Ectodermal cell (in vitro differentiated cells): Measurements from ENCODE around the gene SLC6A16.
"Not testable (repeated sequence)": the region's sequence is repeated elsewhere in the genome, so short reads cannot be mapped to it uniquely, and the experiment has no call there.

ENCODE experiments used
- H3K27ac ChIP-seq: 2 replicates; pipeline ENCODE4 v1.7.0; 2013; ENCODE audit warnings: mild to moderate bottlenecking, low read depth, low read length; ENCODE audit not compliant: insufficient read depth, poor library complexity, severe bottlenecking
- H3K27me3 ChIP-seq: 2 replicates; pipeline ENCODE4 v1.7.0; 2013; ENCODE audit warnings: mild to moderate bottlenecking, low read length; ENCODE audit not compliant: insufficient read depth, control insufficient read depth, poor library complexity, severe bottlenecking
- H3K36me3 ChIP-seq: one replicate; pipeline ENCODE4 v1.7.0; 2013; ENCODE audit warnings: low read length; ENCODE audit not compliant: control insufficient read depth, insufficient read depth
- H3K4me1 ChIP-seq: one replicate; pipeline ENCODE4 v1.7.0; 2013; ENCODE audit warnings: low read length; ENCODE audit not compliant: control insufficient read depth, insufficient read depth
- H3K4me3 ChIP-seq: 2 replicates; pipeline ENCODE4 v1.7.0; 2013; ENCODE audit warnings: low read depth, low read length, control low read depth; ENCODE audit not compliant: insufficient read depth
- H3K9me3 ChIP-seq: 2 replicates; pipeline ENCODE4 v1.7.0; 2013; ENCODE audit warnings: mild to moderate bottlenecking, low read length, moderate library complexity; ENCODE audit not compliant: control insufficient read depth
- WGBS, 2 experiments: methylation state at CpG; one replicate each; pipeline ENCODE4 v1.1.7; 2013; ENCODE audit warnings: missing lambda C conversion rate in 2 of 2; 5-methylcytosine and 5-hydroxymethylcytosine counted together

The SLC6A16 gene

DNA sequence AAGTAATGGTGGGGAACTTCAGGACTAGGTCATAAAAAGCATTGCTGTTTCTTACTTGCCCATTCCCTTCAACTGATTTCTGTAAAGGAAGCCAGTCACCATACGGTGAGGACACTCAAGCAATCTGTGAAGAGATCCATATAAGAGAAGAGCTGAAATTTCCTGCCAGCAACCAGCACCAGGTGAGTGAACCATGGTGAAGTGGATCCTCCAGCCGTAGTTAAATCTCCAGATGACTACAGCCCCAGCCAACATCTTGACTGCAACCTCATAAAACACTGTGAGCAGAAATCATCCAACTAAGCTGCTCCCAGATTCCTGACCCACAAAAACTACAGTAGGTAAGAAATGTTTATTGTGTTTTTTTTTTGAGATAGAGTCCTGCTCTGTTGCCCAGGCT, 3.8 kb upstream of the SLC6A16 start:
- H3K27ac ChIP-seq: no peak overlapping the region
- no peaks in the 10 kb centered on the region for H3K27me3 ChIP-seq
- H3K4me1 ChIP-seq: no peaks in the 10 kb centered on the region
- no peaks in the 10 kb centered on the region for H3K9me3 ChIP-seq
- 92 to 96% methylated on average over 2 of the region's 2 CpGs for WGBS, 2 experiments
- peaks cover 9% of the 10 kb centered on the region for H3K36me3 ChIP-seq
- no peak overlapping the region for H3K4me3 ChIP-seq

DNA sequence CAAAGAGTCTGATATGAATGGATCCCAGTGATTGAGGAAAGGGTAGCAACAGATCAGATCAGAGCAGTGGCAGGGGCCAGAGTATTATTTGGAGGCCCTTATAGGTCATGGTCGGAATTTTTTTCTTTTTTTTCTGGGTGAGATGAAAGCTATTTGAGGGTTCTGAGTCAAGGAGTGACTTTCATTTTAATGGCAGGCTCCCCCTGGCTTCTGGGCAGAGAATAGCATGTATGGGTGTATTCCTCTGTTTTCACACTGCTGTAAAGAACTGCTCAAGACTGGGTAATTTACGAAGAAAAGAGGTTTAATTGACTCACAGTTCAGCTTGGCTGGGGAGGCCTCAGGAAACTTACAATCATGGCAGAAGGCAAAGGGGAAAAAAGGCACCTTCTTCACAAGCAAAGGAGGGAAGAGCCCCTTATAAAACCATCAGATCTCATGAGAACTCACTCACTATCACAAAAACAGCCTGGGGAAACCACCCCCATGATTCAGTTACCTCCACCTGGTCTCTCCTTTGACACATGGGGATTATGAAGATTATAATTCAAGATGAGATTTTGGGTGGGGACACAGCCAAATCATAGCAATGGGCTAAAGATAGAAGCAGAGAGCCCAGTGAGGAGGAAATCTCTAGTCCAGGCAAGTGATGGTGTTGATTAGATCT, 3.0 kb upstream of the SLC6A16 start:
- 67 to 70% methylated on average over 2 of the region's 2 CpGs for whole genome bisulfite sequencing, 2 experiments
- H3K9me3 ChIP-seq: no peaks in the 10 kb centered on the region
- H3K27ac ChIP-seq: no peak overlapping the region
- H3K36me3 ChIP-seq: peaks cover 9% of the 10 kb centered on the region
- H3K27me3 ChIP-seq: no peaks in the 10 kb centered on the region
- no peak overlapping the region for H3K4me3 ChIP-seq
- no peaks in the 10 kb centered on the region for H3K4me1 ChIP-seq

DNA sequence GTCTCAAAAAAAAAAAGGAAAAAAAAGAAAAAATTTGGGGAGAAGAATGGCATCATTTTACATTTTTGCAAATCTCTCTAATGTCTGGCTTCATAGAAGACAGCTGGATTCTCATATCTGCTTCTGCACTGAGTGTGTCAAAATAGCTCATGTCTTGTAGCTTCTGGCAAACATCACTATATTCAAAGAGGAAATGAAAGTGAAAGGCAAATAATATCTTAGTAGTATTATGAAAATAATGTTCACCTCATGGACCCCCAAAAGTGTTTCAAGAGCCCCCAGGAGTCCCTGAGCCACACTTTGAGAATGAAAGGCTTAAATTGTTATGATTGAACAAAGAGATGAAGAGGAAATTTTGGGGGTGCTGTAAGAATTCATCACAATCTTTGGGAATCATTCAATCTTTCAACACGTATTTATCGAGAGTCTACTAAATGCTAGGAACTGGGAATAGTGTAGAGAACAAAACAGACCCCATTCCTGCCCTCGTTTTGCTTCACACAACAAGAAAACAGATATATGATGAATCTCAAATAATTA, 1.2 kb upstream of the SLC6A16 start:
- H3K27me3 ChIP-seq: no peaks in the 10 kb centered on the region
- H3K36me3 ChIP-seq: peaks cover 12% of the 10 kb centered on the region
- no peak overlapping the region for H3K4me3 ChIP-seq
- 98 to 100% methylated on average over 2 to 3 of the region's 3 CpGs for WGBS, 2 experiments
- no peaks in the 10 kb centered on the region for H3K4me1 ChIP-seq
- no peak overlapping the region for H3K27ac ChIP-seq
- no peaks in the 10 kb centered on the region for H3K9me3 ChIP-seq

DNA sequence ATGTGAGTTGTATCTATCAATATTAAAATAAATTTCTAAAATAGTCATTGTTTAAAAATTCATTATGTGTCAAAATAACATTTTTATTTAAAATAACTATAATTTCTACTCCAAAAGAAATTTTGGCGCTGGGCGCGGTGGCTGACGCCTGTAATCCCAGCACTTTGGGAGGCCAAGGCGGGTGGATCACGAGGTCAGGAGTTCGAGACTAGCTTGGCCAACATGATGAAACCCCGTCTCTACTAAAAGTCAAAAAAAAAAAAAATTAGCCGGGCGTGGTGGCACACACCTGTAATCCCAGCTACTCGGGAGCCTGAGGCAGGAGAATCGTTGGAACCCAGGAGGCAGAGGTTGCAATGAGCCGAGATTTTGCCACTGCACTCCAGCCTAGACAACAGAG, 765 bp upstream of the SLC6A16 start:
- H3K4me3 ChIP-seq, H3K27me3 ChIP-seq, H3K36me3 ChIP-seq, H3K27ac ChIP-seq, H3K4me1 ChIP-seq, H3K9me3 ChIP-seq: not testable (repeated sequence)
- 94 to 96% methylated on average over 13 of the region's 13 CpGs for WGBS, 2 experiments

DNA sequence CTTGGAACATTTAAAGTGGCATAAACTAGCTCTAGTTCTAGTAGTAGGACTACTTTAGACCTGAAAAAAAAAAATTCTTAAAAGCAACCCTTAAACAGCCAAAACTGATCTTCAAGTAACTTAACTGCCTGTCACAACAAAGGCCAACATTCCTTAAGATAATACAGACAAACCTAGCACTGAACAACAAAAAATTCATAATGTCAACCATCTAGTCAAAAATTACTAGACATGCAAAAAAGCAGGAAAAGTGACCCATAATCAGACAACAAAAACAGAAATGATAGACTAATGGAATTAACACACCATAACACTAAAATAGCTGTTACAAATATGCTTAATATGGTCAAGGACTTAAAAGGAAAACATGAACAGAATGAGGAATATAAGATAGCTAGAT, 6.7 kb downstream of the SLC6A16 start:
- H3K27ac ChIP-seq: no peak overlapping the region
- no peaks in the 10 kb centered on the region for H3K9me3 ChIP-seq

DNA sequence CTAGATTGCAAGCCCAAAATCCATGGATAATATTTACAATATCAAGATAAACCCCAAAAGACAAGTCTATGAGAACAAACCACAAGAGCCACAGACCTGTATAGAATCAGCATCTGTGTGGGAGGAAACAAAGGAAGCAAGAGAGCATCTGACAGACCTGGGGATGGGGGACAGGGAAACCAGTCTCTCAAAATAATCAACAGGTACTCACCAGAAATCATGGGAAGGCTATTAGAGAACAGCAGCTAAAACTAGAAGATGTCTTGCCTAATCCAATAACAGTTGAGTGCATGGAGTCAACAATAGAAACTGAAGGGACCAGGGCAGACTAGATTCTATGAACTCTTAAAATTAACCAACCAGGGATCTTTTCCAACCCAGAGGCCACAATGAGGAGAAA, 8.7 kb downstream of the SLC6A16 start:
- Histone ChIP-seq H3K36me3 (peaks cover 8% of the 10 kb centered on the region), H3K27ac (no peak overlapping the region), H3K4me3 (no peak overlapping the region)

More for the DNA sequence above, 6.7 kb downstream of the SLC6A16 start:
- peaks cover 11% of the 10 kb centered on the region for H3K36me3 ChIP-seq
- no peaks in the 10 kb centered on the region for H3K4me1 ChIP-seq
- no peak overlapping the region for H3K4me3 ChIP-seq
- no peaks in the 10 kb centered on the region for H3K27me3 ChIP-seq

DNA sequence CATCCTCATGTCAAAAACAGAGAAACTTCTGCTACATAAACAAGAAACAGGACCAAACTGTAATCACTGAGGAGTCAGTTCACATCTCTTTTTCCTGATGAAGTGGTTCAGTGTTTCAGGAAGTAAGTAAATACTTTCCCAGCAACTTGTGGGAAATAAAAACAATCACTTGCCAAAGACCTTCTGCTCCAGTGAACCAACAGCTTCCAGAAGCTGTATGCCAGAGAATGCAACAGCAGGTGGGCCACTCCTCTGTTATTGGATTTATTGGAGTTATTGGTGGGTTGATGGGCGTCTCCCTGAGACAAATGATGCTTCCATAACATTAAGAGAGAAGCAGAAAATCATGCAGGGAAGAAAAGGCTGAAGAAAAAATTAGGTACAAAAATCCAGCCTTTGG, 9.9 kb downstream of the SLC6A16 start:
- 72 to 83% methylated on average over 1 of the region's 1 CpG for WGBS, 2 experiments
- no peak overlapping the region for H3K27ac ChIP-seq

More for the DNA sequence above, 8.7 kb downstream of the SLC6A16 start:
- no peaks in the 10 kb centered on the region for H3K9me3 ChIP-seq
- H3K4me1 ChIP-seq: no peaks in the 10 kb centered on the region
- no peaks in the 10 kb centered on the region for H3K27me3 ChIP-seq

DNA sequence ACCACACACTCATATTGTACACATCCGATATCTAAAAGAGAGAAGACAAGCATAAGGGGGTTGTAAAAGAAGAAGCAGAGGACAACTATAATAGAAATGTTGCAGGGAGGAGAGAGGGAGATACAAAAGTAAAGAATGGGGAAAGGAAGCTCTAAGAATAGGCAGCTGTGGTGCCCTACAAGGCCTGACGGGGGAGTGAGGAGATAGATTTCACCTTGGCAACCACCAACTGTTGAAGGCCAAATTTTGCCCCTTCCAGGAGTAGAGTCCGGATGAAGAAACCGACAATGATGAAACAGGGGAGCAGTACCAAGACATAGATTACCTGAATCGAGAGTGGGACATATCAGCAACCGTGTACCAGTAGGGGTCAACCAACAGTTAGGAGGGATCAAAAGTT, 15.9 kb downstream of the SLC6A16 start:
- Histone ChIP-seq H3K4me3 (no peak overlapping the region), H3K27me3 (no peaks in the 10 kb centered on the region), H3K36me3 (peaks cover 8% of the 10 kb centered on the region), H3K4me1 (no peaks in the 10 kb centered on the region), H3K27ac (no peak overlapping the region), H3K9me3 (no peaks in the 10 kb centered on the region)
- 92 to 93% methylated on average over 6 of the region's 6 CpGs for WGBS, 2 experiments

More for the DNA sequence above, 9.9 kb downstream of the SLC6A16 start:
- Histone ChIP-seq H3K4me3 (no peak overlapping the region), H3K9me3 (no peaks in the 10 kb centered on the region), H3K36me3 (peaks cover 16% of the 10 kb centered on the region), H3K27me3 (no peaks in the 10 kb centered on the region), H3K4me1 (no peaks in the 10 kb centered on the region)

DNA sequence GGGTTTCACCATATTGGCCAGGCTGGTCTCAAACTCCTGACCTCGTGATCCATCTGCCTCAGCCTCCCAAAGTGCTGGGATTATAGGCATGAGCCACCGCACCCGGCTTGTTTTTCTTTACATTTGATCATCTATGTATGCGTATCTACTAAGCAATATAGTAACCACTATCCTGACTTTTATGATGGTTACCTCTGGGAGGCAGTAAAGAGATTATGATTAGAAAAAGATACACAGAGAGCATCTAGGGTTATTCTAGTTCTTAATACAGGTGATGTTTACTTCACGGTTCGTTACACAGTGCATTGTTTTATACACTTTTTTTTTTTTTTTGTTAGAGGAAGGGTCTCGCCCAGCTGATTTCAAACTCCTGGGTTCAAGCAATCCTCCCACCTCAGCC, 18.3 kb downstream of the SLC6A16 start:
- WGBS, 2 experiments: 90 to 96% methylated on average over 4 to 5 of the region's 7 CpGs
- not testable (repeated sequence) for H3K27me3 ChIP-seq, H3K4me3 ChIP-seq, H3K27ac ChIP-seq, H3K9me3 ChIP-seq, H3K36me3 ChIP-seq, H3K4me1 ChIP-seq

DNA sequence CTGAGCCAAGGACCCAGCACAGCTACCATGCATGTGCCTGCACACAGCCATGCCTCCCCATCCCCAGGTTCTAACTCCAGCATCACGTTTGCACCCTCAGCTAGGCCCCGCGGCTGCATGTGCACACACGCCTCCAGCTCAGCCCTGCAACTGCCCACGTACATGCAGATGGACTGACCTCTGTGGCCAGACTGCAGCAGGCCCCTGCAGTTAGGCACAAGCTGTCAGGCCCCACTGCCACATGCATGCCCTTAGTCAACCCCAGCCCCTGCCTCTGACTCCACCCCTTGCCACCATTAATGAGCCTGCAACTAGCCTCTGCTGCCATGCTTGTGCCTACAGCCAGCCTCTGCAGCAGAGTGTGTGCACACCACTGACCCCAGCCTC, 23.1 kb downstream of the SLC6A16 start:
- no peaks in the 10 kb centered on the region for H3K4me1 ChIP-seq
- H3K27me3 ChIP-seq: no peaks in the 10 kb centered on the region
- H3K4me3 ChIP-seq: no peak overlapping the region
- no peaks in the 10 kb centered on the region for H3K36me3 ChIP-seq
- no peaks in the 10 kb centered on the region for H3K9me3 ChIP-seq
- H3K27ac ChIP-seq: no peak overlapping the region
- WGBS, 2 experiments: 88 to 90% methylated on average over 5 of the region's 5 CpGs
